Measurements from ENCODE around the gene EEPD1.

The EEPD1 gene

DNA sequence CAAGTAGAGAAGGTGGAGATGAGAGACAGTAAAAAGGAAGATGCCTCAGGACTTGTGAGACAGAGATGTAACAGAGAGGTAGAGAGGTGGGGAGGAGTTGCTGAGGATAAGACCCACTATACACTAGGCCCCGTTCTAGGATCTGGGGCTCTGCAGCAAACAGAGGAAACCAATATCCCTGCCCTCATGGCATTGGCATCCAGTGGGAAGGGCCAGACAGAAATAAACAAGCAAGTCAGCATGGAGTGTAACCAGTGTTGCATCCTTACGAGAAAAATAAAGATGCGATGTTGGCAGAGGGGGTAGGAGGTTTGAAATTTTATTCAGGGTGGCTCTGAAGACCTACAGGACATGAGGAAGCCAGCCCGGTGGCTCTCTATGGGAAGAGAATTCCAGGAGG is 22.0 kb upstream of the EEPD1 start:
- in situ Hi-C loops (cut with MboI; ENCODE audit: low sequenced_read_pairs, unreplicated experiment) = no loop called here
- no peak for DNase-seq (ENCODE audit: low spot score)
- TF ChIP-seq, protein P1, sequence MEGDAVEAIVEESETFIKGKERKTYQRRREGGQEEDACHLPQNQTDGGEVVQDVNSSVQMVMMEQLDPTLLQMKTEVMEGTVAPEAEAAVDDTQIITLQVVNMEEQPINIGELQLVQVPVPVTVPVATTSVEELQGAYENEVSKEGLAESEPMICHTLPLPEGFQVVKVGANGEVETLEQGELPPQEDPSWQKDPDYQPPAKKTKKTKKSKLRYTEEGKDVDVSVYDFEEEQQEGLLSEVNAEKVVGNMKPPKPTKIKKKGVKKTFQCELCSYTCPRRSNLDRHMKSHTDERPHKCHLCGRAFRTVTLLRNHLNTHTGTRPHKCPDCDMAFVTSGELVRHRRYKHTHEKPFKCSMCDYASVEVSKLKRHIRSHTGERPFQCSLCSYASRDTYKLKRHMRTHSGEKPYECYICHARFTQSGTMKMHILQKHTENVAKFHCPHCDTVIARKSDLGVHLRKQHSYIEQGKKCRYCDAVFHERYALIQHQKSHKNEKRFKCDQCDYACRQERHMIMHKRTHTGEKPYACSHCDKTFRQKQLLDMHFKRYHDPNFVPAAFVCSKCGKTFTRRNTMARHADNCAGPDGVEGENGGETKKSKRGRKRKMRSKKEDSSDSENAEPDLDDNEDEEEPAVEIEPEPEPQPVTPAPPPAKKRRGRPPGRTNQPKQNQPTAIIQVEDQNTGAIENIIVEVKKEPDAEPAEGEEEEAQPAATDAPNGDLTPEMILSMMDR (IDR thresholded peaks at IDR 0.05; ENCODE audit: borderline replicate concordance, control extremely low read depth, extremely low read depth, insufficient read depth, missing control alignments) = no peak

DNA sequence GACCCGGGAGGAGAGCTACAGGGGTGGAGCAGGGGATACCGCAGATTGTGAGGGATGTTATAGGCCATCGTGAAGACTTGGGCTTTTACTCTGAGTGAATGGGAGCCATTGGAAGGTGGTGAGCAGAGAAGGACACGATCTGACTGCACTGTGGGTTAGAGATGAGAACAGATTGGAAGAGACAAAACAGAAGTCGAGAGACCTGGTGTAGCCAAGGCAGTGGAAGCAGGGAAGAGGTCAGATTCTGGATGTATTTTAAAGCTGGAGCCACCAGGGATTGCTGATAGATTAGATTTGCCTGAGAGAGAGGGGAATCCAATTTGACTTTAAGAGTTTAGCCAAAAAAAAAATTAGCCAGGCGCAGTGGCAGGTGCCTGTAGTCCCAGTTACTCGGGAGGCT is 21.6 kb upstream of the EEPD1 start:
- no peak for DNase-seq (ENCODE audit: low spot score)
- TF ChIP-seq, protein P1 (IDR thresholded peaks at IDR 0.05; ENCODE audit: borderline replicate concordance, control extremely low read depth, extremely low read depth, insufficient read depth, missing control alignments) = no peak
- in situ Hi-C loops (cut with MboI; ENCODE audit: low sequenced_read_pairs, unreplicated experiment) = no loop called here

DNA sequence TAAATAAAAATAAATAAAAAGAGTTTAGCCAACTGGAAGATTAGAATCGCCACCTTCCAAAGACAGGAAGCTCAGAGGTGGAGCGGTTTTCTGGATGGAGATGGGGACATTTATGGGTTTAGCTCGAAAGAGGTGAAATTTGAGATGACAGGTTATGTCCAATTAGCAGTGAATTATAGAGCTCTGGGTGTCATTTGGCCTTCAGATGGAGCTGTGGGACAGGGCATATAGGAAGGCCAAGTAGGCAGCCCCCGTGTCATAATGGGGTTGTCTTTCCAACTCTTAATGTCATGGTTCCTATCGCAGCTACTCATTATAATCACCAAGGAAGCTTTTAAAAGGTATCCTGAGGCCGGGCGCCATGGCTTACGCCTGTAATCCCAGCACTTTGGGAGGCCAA is 21.0 kb upstream of the EEPD1 start:
- in situ Hi-C loops (cut with MboI; ENCODE audit: low sequenced_read_pairs, unreplicated experiment) = no loop called here
- DNase-seq (ENCODE audit: low spot score) = no peak
- TF ChIP-seq, protein P1 (IDR thresholded peaks at IDR 0.05; ENCODE audit: borderline replicate concordance, control extremely low read depth, extremely low read depth, insufficient read depth, missing control alignments) = no peak

DNA sequence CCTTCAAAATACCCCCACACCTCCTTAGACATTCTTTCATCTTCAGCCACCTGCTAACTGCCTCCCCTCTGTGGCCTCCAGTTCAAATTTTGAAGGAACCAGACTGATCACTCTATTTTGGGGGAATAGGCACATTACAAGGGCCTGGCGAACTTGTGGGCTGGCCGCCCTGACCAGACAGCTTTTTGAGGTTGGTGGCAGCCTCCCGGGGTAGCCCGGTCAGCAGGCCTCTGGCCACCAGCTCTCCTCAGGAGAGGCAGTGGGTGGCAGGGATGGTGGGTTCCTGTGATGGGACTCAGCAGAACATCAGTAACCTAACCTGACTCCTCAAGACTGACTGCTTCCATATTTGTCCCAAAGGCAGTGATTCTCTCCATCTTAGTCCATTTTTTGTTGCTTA is 17.4 kb upstream of the EEPD1 start:
- TF ChIP-seq, protein P1 (IDR thresholded peaks at IDR 0.05; ENCODE audit: borderline replicate concordance, control extremely low read depth, extremely low read depth, insufficient read depth, missing control alignments) = no peak
- DNase-seq (ENCODE audit: low spot score) = no peak
- in situ Hi-C loops (cut with MboI; ENCODE audit: low sequenced_read_pairs, unreplicated experiment) = no loop called here

DNA sequence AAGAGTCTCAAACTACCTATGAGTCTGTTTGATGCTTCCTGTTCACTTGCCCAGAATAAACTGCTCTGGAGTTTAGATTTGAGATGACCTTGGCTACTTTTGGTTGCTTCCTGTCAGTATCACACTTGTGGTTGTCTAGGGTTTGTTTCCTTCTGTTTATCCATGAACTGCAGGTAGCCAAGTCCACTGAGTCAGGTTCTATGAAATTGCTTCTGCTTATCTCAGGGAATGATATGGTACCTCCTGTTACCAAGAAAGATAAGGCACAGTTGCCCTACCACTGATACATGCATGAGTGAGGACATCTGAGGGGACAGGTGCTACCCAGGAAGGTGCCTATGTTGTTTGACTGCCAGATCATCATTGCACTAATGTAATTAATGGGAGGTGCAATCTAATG is 15.8 kb upstream of the EEPD1 start:
- no peak for DNase-seq (ENCODE audit: low spot score)
- TF ChIP-seq, protein P1 (IDR thresholded peaks at IDR 0.05; ENCODE audit: borderline replicate concordance, control extremely low read depth, extremely low read depth, insufficient read depth, missing control alignments) = no peak
- in situ Hi-C loops (cut with MboI; ENCODE audit: low sequenced_read_pairs, unreplicated experiment) = no loop called here

DNA sequence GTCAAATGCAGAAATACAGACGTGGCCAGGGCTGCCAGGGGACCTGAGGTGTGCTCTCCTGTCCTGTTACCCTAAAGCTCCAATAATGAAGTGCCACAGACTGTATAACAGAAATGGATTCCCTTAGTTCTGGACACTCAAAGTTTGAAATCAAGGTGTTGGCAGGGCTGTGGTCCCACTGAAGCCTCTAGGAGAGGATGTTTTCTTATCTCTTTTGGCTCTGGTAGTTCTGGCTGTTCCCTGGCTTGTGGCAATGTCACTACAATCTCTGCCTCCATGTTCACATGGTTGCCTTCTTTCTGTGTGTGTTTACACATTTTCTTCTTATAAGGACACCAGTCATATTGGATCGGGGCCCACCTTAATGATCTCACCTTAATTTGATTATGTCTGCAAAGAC is 15.3 kb upstream of the EEPD1 start:
- TF ChIP-seq, protein P1 (IDR thresholded peaks at IDR 0.05; ENCODE audit: borderline replicate concordance, control extremely low read depth, extremely low read depth, insufficient read depth, missing control alignments) = no peak
- in situ Hi-C loops (cut with MboI; ENCODE audit: low sequenced_read_pairs, unreplicated experiment) = no loop called here
- DNase-seq (ENCODE audit: low spot score) = no peak

DNA sequence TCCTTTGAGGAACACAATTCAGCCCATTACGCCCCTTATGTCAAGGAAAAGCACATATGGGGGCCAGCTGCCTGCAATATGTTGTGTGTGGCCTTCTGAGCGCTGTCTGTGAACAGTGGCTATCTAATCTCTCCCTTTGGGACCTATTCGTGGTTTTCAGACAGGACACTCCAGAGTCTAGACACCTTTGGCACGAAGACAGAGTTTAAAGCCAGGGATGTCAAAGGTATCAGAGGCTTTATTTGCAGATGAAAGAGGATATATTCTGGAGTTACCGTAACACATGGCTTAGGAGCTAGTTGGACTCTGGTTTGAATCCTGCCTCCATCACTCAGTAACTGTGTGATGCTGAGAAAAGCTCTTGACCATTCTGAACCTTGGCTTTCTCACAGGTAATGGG is 14.8 kb upstream of the EEPD1 start:
- no peak for DNase-seq (ENCODE audit: low spot score)
- in situ Hi-C loops (cut with MboI; ENCODE audit: low sequenced_read_pairs, unreplicated experiment) = no loop called here
- TF ChIP-seq, protein P1 (IDR thresholded peaks at IDR 0.05; ENCODE audit: borderline replicate concordance, control extremely low read depth, extremely low read depth, insufficient read depth, missing control alignments) = no peak

Data from GM13976 (cell line).